Panc1 (cell line): ENCODE measurements around the gene PHLDB1. TPM values are rescaled to one million over a fixed set of nuclear protein-coding genes. Genes with fewer than 3 reads are reported as not detected.

ENCODE experiments used
- ATAC-seq: fragments of 200-7000 bp; cut with Tn5 transposase; 2 replicates; pipeline ENCODE4 v1.9.1; 2020; ENCODE audit warnings: mild to moderate bottlenecking, moderate library complexity
- BruUV-seq: library from RNA; stranded (reverse); fragments of 400-500 nt; replicated peaks from 2 replicates; lab custom pipeline; 2021; lab: Mats Ljungman, UMichigan
- CTCF ChIA-PET: fragments of 300-600 bp; sonication (Branson Sonifier 250); formaldehyde crosslinking; loops from one replicate; lab custom pipeline; 2022; ENCODE audit warnings: antibody characterized with exemption; lab: Charles Lee
- POLR2A ChIA-PET: fragments of 300-600 bp; sonication (Branson Sonifier 250); formaldehyde crosslinking; loops from one replicate; lab custom pipeline; 2022; ENCODE audit warnings: antibody characterized with exemption; lab: Charles Lee
- DNase-seq: peaks from one replicate; pipeline ENCODE4 v3.0.0-alpha.2; 2010; ENCODE audit warnings: low read depth, low spot score
- H3K27ac ChIP-seq: 2 replicates; pipeline ENCODE4 v1.5.1; 2011; ENCODE audit warnings: mild to moderate bottlenecking, low read length, inconsistent platforms
- H3K27me3 ChIP-seq: fragments of 200-500 bp; sonication (Bioruptor generic); 2 replicates; pipeline ENCODE4 v1.6.0; 2014; ENCODE audit warnings: low read length, inconsistent platforms; ENCODE audit not compliant: control insufficient read depth, insufficient read depth
- H3K36me3 ChIP-seq: fragments of 200-500 bp; sonication (Bioruptor generic); 2 replicates; pipeline ENCODE4 v1.5.1; 2014; ENCODE audit warnings: inconsistent platforms, mild to moderate bottlenecking, low read length, moderate library complexity; ENCODE audit not compliant: control insufficient read depth, insufficient read depth
- H3K4me1 ChIP-seq: 2 replicates; pipeline ENCODE4 v1.5.1; 2011; ENCODE audit warnings: inconsistent platforms, mild to moderate bottlenecking, low read length, moderate library complexity; ENCODE audit not compliant: control insufficient read depth, insufficient read depth
- H3K4me3 ChIP-seq, 2 experiments: 2 replicates each; pipeline ENCODE4 v1.5.1; 2011 to 2012; ENCODE audit warnings: low read depth in 2 of 2, low read length in 2 of 2, mild to moderate bottlenecking in 2 of 2, inconsistent platforms in 1 of 2, moderate library complexity in 1 of 2
- H3K9me3 ChIP-seq: fragments of 200-500 bp; sonication (Bioruptor generic); 2 replicates; pipeline ENCODE4 v1.5.1; 2014; ENCODE audit warnings: low read depth, mild to moderate bottlenecking, inconsistent platforms, low read length, moderate library complexity; ENCODE audit not compliant: control insufficient read depth, insufficient read depth
- CTCF ChIP-seq: fragments of 450-650 bp; IDR thresholded peaks from 2 replicates; pipeline ENCODE4 v1.5.1; 2017; ENCODE audit warnings: mild to moderate bottlenecking
- POLR2AphosphoS5 ChIP-seq: IDR thresholded peaks from 2 replicates; pipeline ENCODE4 v1.6.1; 2012; ENCODE audit warnings: mild to moderate bottlenecking, low read depth, low read length, moderate library complexity
- REST ChIP-seq, 2 experiments: IDR thresholded peaks; 2 replicates each; pipeline ENCODE4 v1.6.1; 2011 to 2012; ENCODE audit warnings: low read depth in 2 of 2, control low read depth in 1 of 2, low read length in 1 of 2, mild to moderate bottlenecking in 1 of 2, moderate library complexity in 1 of 2; ENCODE audit not compliant: insufficient read depth in 1 of 2
- SIN3A ChIP-seq: IDR thresholded peaks from 2 replicates; pipeline ENCODE4 v1.6.1; 2012; ENCODE audit warnings: low read depth, mild to moderate bottlenecking, low read length, moderate library complexity, borderline replicate concordance; ENCODE audit not compliant: insufficient read depth
- TCF7L2 ChIP-seq: IDR thresholded peaks from 2 replicates; pipeline ENCODE4 v1.6.1; 2011; ENCODE audit warnings: mild to moderate bottlenecking, low read depth, low read length, inconsistent platforms
- in situ Hi-C: cut with HindIII; loops from 2 replicates; pipeline ENCODE4 v1.10.0; 2016; ENCODE audit warnings: low sequenced_read_pairs, low pct_unique_long_range_greater_than_20kb
- intact Hi-C: fragments of 100-400 bp; cut with micrococcal nuclease; formaldehyde crosslinking; loops from one replicate; pipeline ENCODE4 v1.10.0; 2022; ENCODE audit not compliant: unreplicated experiment
- total RNA-seq: library from RNA; stranded (reverse); gene quantifications from one replicate; pipeline ENCODE4 v1.2.1, GENCODE V29; 2021; ENCODE audit not compliant: unreplicated experiment

The PHLDB1 gene
- total RNA-seq, 1 experiment from 2014 or later: 97.7 TPM

GRCh38 chr11:118697346-118697745 lies 89.9 kb downstream of the PHLDB1 start:
- no peak for ATAC-seq
- Histone ChIP-seq H3K27ac (no peak overlapping the region), H3K4me3 (no peak overlapping the region), H3K36me3 (no peaks in the 10 kb centered on the region), H3K4me1 (no peaks in the 10 kb centered on the region), H3K9me3 (no peaks in the 10 kb centered on the region; the same call in 1 of the 2 replicates), H3K27me3 (no peaks in the 10 kb centered on the region)
- intact Hi-C loops: no loop called here
- TF ChIP-seq SIN3A: no peak
- no peak for TF ChIP-seq POLR2AphosphoS5
- no peak for TF ChIP-seq CTCF
- no peak for TF ChIP-seq TCF7L2
- no peak for TF ChIP-seq REST (IDR thresholded peaks at IDR 0.05; ENCODE audit: insufficient read depth in 1 of 2, low read depth in 2 of 2, low read length in 1 of 2)
- in situ Hi-C loops: no loop called here
- CTCF ChIA-PET: no interaction called here
- POLR2A ChIA-PET: no interaction called here
- DNase-seq: no peak
- BruUV-seq: no TSS peak

GRCh38 chr11:118699506-118700220 lies 92.2 kb downstream of the PHLDB1 start:
- ATAC-seq: no peak
- Histone ChIP-seq H3K27me3 (no peaks in the 10 kb centered on the region), H3K4me3 (no peak overlapping the region), H3K9me3 (no peaks in the 10 kb centered on the region; the same call in 1 of the 2 replicates), H3K4me1 (no peaks in the 10 kb centered on the region), H3K27ac (no peak overlapping the region), H3K36me3 (no peaks in the 10 kb centered on the region)
- ChIA-PET CTCF (no interaction called here), POLR2A (no interaction called here)
- intact Hi-C loops (no loop called here), in situ Hi-C loops (no loop called here)
- DNase-seq: no peak
- no TSS peak for BruUV-seq
- TF ChIP-seq REST (IDR thresholded peaks at IDR 0.05; ENCODE audit: insufficient read depth in 1 of 2, low read depth in 2 of 2, low read length in 1 of 2) (no peak), SIN3A (no peak), POLR2AphosphoS5 (no peak), CTCF (no peak), TCF7L2 (no peak)
